Mucosa of gallbladder (tissue), 1 donor: ENCODE measurements around the gene BORA. TPM values are rescaled to one million over a fixed set of nuclear protein-coding genes. Genes with fewer than 3 reads are reported as not detected.
"Not testable (repeated sequence)": the region's sequence is repeated elsewhere in the genome, so short reads cannot be mapped to it uniquely, and the experiment has no call there.

ENCODE experiments used
- DNase-seq: peaks from one replicate; pipeline ENCODE4 v3.0.0-alpha.2; 2020; ENCODE audit warnings: low spot score
- total RNA-seq: library from RNA; stranded (reverse); gene quantifications from one replicate; pipeline ENCODE4 v1.2.1, GENCODE V29; 2021
- donor health status: DM: no; HTN: no; CAD: no.

Gene BORA
- 3.4 TPM for total RNA-seq

DNA sequence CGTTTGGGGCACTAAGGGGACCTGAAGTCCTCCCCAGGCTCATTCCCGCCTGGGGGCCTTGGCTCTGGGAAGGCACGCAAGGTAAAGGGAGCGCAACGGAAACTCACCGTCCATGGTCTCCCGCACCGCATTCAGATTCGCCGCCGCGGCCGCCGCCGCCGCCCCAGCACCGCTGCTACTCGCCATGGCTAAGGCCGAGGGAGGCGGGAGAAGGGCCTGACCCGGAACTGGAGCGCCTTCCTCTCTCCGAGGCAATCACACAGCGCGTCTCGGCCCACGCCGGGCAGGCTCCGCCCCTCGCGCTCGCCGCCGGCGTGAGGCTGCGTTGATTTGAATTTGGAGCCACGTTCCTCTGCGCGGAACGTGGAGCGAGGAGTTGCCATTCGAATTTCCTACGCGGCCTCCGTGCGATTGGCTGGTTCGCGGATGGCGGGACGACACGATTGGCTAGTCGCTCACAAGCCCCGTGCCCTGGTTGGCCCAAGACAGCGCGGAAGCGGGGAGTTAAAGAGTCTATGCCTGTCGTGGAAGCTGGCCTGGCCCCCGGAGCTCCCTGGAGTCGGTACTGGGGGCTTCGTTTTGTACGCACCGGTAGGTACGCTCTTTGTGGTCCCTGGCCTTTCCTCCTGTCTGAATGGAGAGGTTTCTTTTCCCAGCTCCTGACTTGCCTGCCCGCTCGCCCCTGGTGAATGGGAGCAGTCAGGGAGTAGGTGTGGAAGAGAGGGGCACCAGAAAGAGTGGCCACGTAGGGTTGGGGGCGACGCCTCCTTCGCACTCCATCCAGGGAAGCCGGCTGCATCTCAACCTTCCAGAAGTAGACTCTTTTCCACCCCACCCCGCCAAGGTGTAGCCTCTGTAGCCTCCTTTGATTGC, at the start of gene BORA, which contains the start of gene MZT1:
Gene BORA, plus strand, starts transcription at position 507 of the 873 bp plus-strand sequence. CDS start 1,018 bp downstream, outside the sequence.
Gene MZT1, minus strand, starts transcription at position 213 of the 873 bp plus-strand sequence. Its CDS starts 27 bp downstream, at position 186.
- DNase-seq: peak; percentile 97

DNA sequence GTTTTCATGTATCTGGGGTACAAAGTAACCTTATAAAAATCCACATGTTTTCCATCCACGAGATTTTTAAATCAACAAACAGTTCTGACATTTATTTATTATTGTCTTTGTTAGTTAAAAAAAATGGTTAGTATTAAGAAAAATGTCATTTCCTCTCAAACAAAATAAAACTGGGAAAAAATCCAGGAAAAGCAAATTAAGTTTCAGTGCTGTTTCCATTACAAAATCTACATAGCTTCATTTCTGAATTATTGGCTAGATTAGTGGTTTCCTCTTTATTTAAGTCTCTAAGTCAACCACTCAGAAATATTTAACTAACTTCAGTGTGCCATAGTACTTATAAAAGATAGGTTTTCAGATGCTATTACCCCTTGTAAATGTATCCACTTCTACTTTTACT, 49.4 kb upstream of the BORA start:
- DNase-seq: no peak

DNA sequence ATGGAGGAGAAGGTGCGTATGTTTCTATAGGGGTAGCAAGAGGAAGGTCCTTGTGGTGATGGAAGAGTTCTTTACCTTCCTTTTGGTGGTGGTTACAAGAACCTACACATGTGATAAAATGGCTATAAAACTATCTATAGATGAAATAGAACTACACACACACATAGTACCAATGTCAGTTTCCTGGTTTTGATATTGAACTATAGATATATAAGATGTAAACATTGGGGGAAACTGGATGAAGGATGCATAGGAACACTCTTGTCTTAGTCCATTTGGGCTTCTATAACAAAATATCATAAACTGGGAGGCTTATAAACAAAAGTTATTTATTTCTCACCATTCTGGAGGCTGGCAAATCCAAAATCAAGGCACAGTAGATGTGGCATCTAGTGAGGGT, 47.4 kb upstream of the BORA start:
- no peak for DNase-seq

DNA sequence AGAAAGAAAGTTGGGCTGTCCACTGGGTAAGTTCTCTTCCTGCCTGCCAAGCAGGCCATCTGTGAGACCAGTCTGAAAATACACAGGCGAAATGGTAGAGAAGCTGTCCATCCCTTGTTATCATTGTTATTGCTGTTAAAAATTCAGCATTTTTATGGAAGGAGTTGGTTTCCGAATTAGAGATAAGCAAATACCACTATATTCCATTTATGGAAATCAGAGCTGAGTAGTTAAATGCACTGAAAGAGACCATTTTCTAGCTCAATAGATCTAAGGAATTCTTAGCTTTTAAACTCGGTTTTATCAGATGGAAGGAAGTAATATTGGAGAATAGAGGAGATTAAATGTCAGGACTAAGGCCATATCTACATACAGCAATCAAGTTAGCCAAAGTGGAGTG, 41.0 kb upstream of the BORA start:
- no peak for DNase-seq

DNA sequence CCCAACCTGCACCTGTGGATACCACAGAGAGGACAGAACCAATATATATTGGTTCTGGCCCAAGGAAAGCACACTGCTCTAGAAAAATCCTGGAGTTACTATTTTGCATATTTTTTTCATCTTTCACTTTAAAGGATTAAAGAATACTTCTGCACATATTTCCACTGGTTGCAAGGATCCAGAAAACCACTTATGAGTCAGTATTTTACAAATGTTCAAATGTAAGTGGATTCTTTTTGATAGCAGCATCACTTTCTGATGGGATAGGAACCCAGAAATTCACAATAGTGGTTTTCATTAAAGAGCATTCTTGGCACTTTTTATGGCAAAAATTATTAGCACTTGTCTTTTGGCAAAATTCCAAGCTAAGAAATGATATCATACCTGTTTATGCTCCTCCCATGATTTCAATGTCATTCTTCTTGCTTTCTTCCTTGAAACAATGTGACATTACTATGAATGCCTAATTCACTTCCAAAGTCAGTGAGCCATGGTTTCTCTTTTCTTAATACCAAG, 38.5 kb upstream of the BORA start:
- no peak for DNase-seq

DNA sequence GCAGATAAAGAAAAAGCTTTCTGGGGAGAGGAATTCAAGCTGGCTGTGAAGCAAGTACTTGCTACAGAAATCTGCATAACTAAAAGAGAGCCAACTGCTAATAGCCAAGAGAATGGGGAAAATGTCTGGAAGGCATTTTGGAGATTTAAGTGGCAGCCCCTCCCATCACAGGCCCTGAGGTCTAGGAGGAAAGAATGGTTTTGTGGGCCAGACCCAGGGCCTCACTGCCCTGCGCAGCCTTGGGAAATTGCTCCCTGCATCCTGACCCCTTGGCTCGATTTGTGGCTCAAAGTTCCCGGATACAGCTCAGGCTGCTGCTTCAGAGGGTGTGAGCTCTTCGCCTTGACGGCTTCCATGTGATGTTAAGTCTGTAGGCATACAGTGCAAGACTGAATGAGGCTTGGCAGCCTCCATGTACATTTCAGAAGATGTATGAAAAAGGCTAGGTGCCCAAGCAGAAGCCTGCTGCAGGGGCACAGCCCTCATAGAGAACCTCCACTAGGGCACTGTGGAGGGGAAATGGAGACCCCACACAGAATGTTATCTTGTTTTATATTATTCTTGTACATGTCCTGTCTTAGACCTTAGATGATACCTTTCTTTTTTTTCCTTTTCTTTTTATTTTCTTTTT, 34.7 kb upstream of the BORA start:
- DNase-seq: no peak

DNA sequence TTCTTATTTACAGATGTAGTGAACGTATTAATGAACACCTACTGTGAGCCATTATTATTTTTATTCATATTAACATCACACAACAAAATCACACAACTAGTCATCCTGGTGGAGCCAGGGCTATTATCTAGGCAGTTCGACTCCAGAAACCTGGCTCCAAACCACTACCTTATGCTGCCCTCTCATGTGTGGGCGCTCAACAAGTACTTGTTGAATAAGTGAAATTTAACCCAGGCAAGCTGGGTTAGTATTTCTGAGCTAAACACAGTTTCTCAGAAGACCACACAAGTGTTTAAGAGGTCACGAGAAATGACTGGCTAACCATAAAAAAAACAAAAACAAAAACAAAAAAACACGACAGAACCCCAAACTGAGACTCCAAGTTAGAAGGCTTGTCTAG, 33.9 kb upstream of the BORA start:
- no peak for DNase-seq

DNA sequence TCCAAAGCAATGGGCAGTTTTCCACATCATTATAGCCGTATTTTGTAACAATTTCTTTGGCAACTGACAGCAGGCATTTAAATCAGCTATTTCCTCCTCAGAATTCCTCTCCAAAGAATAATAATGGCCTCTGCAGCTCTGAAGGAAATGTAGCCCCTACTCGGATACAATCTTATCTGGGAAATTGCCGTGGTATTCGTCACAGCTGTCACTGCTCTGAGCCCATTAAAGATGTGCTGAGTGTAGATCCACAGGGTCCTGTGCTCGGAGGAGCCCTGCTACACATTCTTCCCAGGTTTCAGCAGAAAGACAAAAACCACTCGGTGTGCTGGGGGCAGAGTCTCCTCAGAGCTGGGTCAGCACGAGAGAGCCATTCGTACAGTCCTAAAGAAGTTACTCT, 33.4 kb upstream of the BORA start:
- DNase-seq: no peak

DNA sequence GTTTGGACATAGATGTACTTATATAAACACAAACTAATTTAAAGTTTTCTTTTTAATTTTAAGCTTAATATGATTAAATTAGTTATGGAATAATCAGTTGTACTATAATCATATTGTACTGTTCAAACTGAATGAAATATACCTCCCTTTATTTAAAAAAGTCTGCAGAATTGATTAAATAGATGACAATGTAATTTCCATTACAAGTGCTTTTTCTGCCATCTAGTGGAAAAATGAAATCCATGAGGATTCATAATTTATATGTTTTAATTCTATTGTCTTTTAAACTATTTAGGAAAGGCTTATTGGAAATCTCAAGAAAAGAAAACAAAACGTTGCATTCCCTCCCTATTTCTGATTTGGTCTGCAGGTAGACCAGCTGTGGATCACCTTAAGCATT, 31.1 kb upstream of the BORA start:
- no peak for DNase-seq

DNA sequence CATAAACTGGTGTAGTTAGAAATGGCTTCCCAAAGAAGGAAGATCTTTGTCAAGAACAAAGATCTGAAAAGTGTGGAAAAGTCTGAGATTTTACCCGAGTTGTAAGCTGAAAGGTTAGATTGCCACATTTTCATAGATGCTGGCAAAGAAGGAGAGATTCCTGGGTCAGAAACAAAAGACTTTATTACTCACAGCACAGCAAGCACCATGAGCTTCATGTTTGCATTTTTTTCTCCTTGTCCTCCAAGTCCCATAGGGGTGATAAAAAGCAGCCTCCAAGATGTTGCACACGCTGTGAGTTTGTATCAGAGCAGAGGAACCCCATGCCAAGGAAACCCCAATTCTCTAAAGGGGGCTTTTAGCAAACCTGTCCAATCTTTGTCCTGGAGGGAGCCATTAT, 29.6 kb upstream of the BORA start:
- DNase-seq: no peak

DNA sequence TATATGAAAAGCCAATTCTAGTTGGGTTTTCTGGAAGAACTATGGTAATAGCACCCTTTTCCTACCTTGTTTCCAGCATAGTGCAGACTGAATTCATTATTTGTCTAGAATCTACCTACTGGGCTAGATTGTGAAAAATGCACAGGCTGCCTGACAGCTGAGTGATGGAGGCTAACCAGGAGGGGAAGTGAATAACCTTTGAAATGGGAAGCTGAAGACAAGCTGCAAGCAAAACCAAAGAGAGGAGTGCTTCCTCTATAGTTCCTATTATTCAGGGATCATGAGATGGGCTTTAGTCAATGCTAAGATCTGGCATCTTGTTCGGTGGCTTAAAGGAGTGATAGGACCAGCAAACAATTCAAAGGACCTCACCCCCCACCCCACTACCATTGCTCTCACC, 27.2 kb upstream of the BORA start:
- no peak for DNase-seq

DNA sequence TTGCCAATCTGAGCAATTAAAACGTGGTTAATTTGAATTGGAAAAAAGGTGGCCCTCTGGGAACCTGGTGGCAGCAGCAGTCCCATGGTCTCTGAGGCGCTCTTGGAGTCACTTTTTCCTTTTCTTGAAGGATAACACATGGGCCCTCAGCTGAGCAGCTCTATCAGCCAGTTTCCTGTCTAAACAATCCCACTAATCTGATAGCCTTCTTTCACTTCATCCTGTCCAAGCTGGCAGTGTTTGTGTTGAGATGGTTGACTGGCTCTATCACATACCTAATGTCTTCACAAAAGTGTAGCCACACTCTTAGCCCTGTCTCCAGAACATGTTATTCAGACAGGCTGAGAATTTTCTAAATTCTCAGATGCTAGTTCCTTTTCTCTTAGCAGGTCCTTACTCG, 10.9 kb upstream of the BORA start:
- DNase-seq: no peak

DNA sequence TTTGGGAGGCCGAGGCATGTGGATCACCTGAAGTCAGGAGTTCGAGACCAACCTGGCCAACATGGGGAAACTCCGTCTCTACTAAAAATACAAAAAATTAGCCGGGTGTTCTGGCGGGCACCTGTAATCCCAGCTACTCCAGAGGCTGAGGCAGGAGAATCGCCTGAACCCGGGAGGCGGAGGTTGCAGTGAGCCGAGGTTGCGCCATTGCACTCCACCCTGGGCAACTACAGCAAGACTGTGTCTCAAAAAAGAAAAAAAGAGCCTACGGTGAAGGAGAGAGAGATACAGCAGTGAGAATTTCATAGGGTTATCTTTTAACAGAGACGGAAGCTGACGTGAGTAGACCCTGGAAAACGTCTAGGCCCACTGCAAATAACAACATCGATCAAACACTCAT, 1.5 kb upstream of the BORA start:
- not testable (repeated sequence) for DNase-seq

DNA sequence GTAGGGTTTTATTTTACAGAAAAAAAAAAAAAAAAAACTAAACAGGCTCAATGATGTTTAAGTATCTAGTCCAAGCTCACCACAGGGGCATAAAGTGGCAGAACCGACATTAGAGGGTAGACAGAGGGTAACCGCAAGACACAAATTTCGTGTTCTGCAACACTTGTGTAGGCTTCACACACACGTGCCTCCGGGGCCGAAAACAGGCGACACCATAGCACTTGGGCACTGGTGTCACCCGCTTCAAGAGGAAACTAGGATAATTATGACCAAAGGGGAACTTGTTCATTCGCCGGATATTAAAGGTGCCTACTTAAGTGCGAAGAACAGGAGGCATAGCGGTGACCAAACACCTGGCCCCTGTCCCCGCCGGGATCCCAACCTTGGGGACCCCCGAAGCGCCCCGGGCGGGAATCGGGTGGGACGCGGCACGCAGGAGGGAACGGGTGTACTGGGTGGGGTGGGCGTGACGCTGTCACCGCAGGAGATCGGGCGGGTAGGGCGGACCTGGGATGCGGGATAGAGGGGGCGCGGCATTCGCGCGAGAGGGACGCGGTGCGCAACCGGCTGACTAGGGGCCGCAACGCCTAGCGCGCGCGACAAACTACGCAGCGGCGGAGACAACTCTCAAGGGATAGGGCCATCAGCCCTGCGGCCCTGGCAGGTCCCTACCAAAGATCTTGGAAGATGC, 852 bp upstream of the BORA start:
- DNase-seq: no peak

DNA sequence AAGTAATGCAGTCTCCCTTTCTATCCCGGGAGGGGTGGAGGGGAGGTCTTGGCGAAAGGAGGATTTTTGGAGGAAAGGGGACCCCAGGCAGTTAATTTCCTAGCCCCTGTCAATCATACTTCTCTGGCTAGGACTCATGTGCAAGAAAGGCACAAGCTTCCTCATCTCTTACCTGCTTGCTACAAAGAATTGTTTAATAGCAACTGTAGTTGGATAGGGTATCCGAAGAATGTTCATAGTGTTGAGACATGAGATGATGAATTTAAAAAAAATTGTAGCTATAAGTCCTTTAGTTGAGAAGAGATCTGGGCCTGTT, 525 bp downstream of the BORA start:
- DNase-seq: no peak

DNA sequence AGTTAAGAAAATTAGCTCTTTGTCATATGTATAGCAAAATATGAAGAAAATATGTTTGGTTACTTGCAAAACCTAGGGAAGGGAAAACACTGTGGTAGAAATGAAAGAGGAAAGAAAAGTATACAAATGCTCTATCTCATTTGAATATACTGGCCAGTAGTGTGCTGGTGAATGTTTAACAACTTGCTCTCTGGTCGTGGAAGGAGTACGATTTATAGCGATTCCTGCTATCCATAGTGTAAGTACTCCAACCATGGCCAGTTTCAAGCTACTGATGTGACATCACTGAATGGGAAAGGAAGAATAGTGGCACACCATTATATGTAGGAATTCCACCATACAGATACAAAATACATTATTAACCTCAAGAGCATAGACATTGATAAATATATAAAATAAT, 9.3 kb downstream of the BORA start:
- no peak for DNase-seq

DNA sequence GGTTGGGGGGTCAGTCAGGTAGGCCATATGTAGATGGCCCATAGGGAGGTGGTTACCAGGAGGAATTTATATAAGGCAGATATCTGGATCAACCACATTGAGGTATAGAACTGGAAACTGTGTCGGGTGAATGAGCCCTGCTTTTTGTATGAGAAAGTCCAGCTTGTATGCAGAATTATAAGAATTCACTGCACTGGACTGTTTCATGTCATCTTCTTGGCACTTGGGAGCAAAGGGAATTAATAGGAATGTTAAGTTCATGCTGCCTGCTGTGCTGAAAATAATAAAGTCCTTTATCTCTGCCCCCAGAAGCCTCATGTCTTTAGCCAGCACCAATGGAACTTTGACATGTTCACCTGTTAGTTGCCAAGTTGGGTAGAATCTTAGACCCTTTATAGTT, 12.3 kb downstream of the BORA start:
- DNase-seq: no peak

DNA sequence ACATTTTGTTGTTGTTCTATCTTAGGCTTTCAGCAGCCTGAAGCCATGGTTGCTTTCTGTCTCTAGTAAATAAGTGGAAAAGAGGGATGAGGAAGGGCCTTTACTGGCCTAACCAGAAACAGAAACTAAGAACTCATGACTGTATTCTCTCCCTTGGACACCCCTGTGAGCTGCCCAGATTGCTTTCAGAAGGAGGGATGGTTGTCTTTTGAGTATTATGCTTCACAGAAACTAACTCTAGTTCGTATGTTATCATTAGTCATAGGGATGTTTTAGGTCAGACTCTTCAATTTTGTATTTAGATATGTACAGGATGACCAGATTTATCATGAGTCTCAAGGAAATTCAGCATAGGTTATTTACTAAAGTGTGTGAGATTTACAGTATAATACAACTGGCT, 17.5 kb downstream of the BORA start:
- DNase-seq: no peak

DNA sequence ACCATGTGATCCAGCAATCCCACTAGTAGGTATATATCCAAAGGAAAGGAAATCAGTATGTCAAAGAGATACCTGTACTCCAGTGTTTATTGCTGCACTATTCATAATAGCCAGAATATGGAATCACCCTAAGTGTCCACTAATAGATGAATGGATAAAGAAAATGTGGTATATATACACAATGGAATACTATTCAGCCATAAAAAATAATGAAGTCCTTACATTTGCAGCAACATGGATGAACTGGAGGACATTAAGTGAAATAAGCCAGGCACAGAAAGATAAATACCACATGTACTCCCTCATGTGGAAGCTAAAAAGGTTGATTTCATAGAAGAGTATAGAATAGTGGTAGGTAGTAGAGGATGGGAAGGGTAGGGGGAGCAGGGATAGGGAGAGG, 23.5 kb downstream of the BORA start:
- no peak for DNase-seq

DNA sequence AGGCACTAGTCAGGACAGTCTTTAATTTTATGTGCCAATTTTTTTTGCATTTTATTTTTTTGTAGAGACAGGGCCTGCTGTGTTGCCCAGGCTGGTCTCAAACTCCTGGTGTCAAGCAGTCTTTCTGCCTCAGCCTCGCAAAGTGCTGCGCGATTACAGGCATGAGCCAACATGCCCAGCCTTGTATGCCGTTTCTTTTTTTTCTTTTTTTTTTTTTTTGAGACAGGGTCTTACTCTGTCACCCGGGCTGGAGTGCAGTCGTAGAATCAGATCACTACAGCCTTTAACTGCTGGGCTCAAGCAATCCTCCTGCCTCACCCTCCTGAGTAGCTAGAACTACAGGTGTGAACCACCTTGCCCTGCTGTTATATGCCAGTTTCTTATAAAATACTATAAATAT, 26.4 kb downstream of the BORA start:
- DNase-seq: no peak

DNA sequence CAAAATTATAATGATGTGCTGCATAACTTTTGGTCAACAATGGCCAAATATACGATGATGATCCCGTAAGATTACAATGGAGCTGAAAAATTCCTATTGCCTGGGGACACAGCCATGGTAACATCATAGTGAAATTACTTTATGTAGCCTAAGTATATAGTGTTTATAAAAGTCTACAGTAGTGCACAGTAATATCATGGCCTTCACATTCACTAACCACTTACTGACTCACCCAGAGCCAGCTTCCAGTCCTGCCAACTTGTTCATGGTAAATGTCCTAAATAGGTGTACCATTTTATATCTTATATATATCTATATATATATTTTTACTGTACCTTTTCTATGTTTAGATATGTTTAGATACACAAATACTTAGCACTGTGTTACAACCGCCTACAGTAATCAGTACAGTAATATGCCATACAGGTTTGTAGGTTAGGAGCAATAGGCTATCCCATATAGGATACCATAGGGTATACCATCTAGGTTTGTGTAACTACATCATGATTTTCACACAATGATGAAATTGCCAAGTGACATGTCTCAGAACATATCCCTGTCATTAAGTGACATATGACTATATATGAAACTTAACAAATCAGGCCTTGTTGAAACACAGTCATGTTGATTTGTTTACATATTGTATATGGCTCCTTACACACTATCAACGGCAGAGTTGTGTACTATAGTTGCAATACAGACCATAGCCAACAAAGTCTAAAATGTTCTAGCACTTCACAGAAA, 30.2 kb downstream of the BORA start:
- no peak for DNase-seq

DNA sequence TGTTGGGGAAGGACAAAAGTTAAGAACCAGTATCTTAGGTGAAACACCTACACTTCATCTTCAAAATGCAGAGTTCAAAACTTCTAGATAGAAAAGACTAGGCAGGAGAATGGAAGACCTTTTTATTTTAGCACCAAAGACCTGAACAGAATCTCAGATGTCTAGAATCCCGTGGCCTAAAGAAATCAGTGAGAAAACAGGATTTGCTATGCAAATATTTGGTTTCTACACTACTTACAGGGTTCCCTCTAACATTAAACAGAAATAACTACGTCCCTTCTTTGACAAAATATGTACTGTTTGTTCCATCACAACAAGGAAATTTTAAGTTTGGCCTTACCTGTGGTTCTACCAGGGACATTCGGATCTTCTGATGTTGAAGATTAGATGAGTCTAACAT, 32.5 kb downstream of the BORA start:
- no peak for DNase-seq
